Measurements from ENCODE around the gene TOMM70.
"Not testable (repeated sequence)": the region's sequence is repeated elsewhere in the genome, so short reads cannot be mapped to it uniquely, and the experiment has no call there.

TOMM70 gene

GRCh38 chr3:100361897-100362296 is 39.0 kb downstream of the TOMM70 start:
- DNase-seq: no peak

GRCh38 chr3:100360757-100361496 is 40.0 kb downstream of the TOMM70 start:
- no peak for DNase-seq

- no peak for DNase-seq
Observed at GRCh38 chr3:100359035-100359434, 41.9 kb downstream of the TOMM70 start.

GRCh38 chr3:100358413-100358812 is 42.5 kb downstream of the TOMM70 start:
- DNase-seq: no peak

GRCh38 chr3:100354850-100355249 is 46.0 kb downstream of the TOMM70 start:
- DNase-seq: no peak

- no peak for DNase-seq
Observed at GRCh38 chr3:100352296-100353231, 48.3 kb downstream of the TOMM70 start.

- DNase-seq: not testable (repeated sequence)
Observed at GRCh38 chr3:100351770-100352169, 49.1 kb downstream of the TOMM70 start.

GRCh38 chr3:100348727-100349126 is 52.2 kb downstream of the TOMM70 start:
- DNase-seq: no peak

GRCh38 chr3:100340527-100340926 is 60.4 kb downstream of the TOMM70 start:
- DNase-seq: no peak

- no peak for DNase-seq
Observed at GRCh38 chr3:100339786-100340185, 61.1 kb downstream of the TOMM70 start.

GRCh38 chr3:100338911-100339310 is 62.0 kb downstream of the TOMM70 start:
- no peak for DNase-seq

GRCh38 chr3:100336229-100336628 is 64.7 kb downstream of the TOMM70 start:
- not testable (repeated sequence) for DNase-seq

GRCh38 chr3:100335434-100335833 is 65.5 kb downstream of the TOMM70 start:
- peak; percentile 21 for DNase-seq

GRCh38 chr3:100334488-100335351 is 66.2 kb downstream of the TOMM70 start, which contains the start of gene NIT2:
Gene NIT2 (plus strand): TSS chr3:100334757. CDS start chr3:100334792, 35 bp downstream.
- DNase-seq: peak; percentile 73

- DNase-seq: no peak
Observed at GRCh38 chr3:100333970-100334487, 66.9 kb downstream of the TOMM70 start.

- no peak for DNase-seq
Observed at GRCh38 chr3:100333051-100333450, 67.8 kb downstream of the TOMM70 start.

GRCh38 chr3:100331660-100332059 is 69.2 kb downstream of the TOMM70 start:
- no peak for DNase-seq

GRCh38 chr3:100330651-100331050 is 70.2 kb downstream of the TOMM70 start:
- no peak for DNase-seq

GRCh38 chr3:100329800-100330489 is 70.9 kb downstream of the TOMM70 start:
- DNase-seq: no peak

- DNase-seq: not testable (repeated sequence)
Observed at GRCh38 chr3:100327377-100327776, 73.5 kb downstream of the TOMM70 start.

GRCh38 chr3:100325827-100326226 is 75.1 kb downstream of the TOMM70 start:
- DNase-seq: no peak

GRCh38 chr3:100324044-100324443 is 76.8 kb downstream of the TOMM70 start:
- DNase-seq: no peak
